GM12878 (cell line): Measurements from ENCODE around the gene POLR3E. TPM values are rescaled to one million over a fixed set of nuclear protein-coding genes. Genes with fewer than 3 reads are reported as not detected.
A peak's percentile ranks its signal among the peaks of the same experiment; 100 is the strongest.

Experiments used
- ATAC-seq: fragments of 200-7000 bp; cut with Tn5 transposase; 3 replicates; pipeline ENCODE4 v1.9.1; 2020; ENCODE audit warnings: mild to moderate bottlenecking, moderate library complexity
- BruUV-seq: library from RNA; stranded (reverse); fragments of 400-500 nt; replicated peaks from 2 replicates; lab custom pipeline; 2021; lab: Mats Ljungman, UMichigan
- CTCF ChIA-PET: fragments of 300-600 bp; sonication (Branson Sonifier 250); formaldehyde crosslinking; extraction: SDS; loops from one replicate; lab custom pipeline; 2021; ENCODE audit warnings: inconsistent platforms; lab: Yijun Ruan, JAX
- POLR2A ChIA-PET: fragments of 350-600 bp; formaldehyde crosslinking; extraction: SDS; loops from one replicate; lab custom pipeline; 2021; ENCODE audit warnings: inconsistent platforms; lab: Charles Lee
- RAD21 ChIA-PET: fragments of 300-600 bp; sonication (Branson Sonifier 250); formaldehyde crosslinking; loops from one replicate; lab custom pipeline; 2023; ENCODE audit warnings: antibody characterized with exemption; ENCODE audit not compliant: unreplicated experiment; lab: Charles Lee
- SMC1A ChIA-PET: fragments of 300-600 bp; sonication (Branson Sonifier 250); formaldehyde crosslinking; loops from one replicate; lab custom pipeline; 2023; ENCODE audit not compliant: unreplicated experiment, uncharacterized antibody; lab: Charles Lee
- DNase-seq: peaks from one replicate; pipeline ENCODE4 v3.0.0-alpha.2; 2011; ENCODE audit warnings: low read depth, low spot score
- FAIRE-seq: peaks from 3 replicates; lab custom pipeline; 2011; peaks lifted over from hg19 to GRCh38; lab: Jason Lieb, UNC
- H2AFZ ChIP-seq: 2 replicates; pipeline ENCODE4 v1.6.0; 2011; ENCODE audit warnings: low read depth, low read length, control low read depth; ENCODE audit not compliant: control insufficient read depth
- H3K27ac ChIP-seq: 2 replicates; pipeline ENCODE4 v1.5.1; 2011; ENCODE audit warnings: control low read depth; ENCODE audit not compliant: control insufficient read depth, insufficient read depth
- H3K27me3 ChIP-seq, 2 experiments: replicated peaks in 1 of 2; 2 replicates each; pipeline versions ENCODE4 v1.6.0 to v1.6.1; 2011; ENCODE audit warnings: low read length in 1 of 2; ENCODE audit not compliant: control insufficient read depth in 2 of 2, insufficient read depth in 2 of 2
- H3K36me3 ChIP-seq, 2 experiments: 2 replicates each; pipeline ENCODE4 v1.5.1; 2011; ENCODE audit warnings: low read length in 1 of 2; ENCODE audit not compliant: control insufficient read depth in 2 of 2, insufficient read depth in 2 of 2
- H3K4me1 ChIP-seq: 2 replicates; pipeline ENCODE4 v1.6.1; 2011; ENCODE audit warnings: mild to moderate bottlenecking, low read length, moderate library complexity, mixed read lengths; ENCODE audit not compliant: control insufficient read depth, insufficient read depth
- H3K4me2 ChIP-seq: 2 replicates; pipeline ENCODE4 v1.6.0; 2011; ENCODE audit warnings: control low read depth; ENCODE audit not compliant: control insufficient read depth, insufficient read depth
- H3K4me3 ChIP-seq: fragments of 200-600 bp; sonication (generic); 2 replicates; pipeline ENCODE4 v1.5.1; 2016
- H3K79me2 ChIP-seq: 2 replicates; pipeline ENCODE4 v1.6.0; 2011; ENCODE audit warnings: low read length; ENCODE audit not compliant: control insufficient read depth, insufficient read depth
- H3K9ac ChIP-seq: 2 replicates; pipeline ENCODE4 v1.8.0; 2011; ENCODE audit warnings: low read length, control low read depth, mixed read lengths; ENCODE audit not compliant: control insufficient read depth, insufficient read depth
- H3K9me3 ChIP-seq: replicated peaks from 3 replicates; pipeline ENCODE4 v1.5.1; 2011; ENCODE audit warnings: mild to moderate bottlenecking, low read length; ENCODE audit not compliant: control insufficient read depth, insufficient read depth
- H4K20me1 ChIP-seq: 2 replicates; pipeline ENCODE4 v1.6.0; 2011; ENCODE audit not compliant: control insufficient read depth, insufficient read depth
- BMI1 ChIP-seq: fragments of 450-650 bp; IDR thresholded peaks from 2 replicates; pipeline ENCODE4 v1.6.1; 2016; ENCODE audit warnings: mild to moderate bottlenecking, moderate library complexity, borderline replicate concordance
- CBX5 ChIP-seq: sonication (generic); IDR thresholded peaks from 2 replicates; pipeline ENCODE4 v1.6.1; 2016; ENCODE audit warnings: low read depth, moderate library complexity, mild to moderate bottlenecking, inconsistent platforms
- CTCF ChIP-seq, 3 experiments: IDR thresholded peaks in 2 of 3; conservative IDR thresholded peaks in 1 of 3; 2 replicates each; pipeline ENCODE4 v1.5.1; 2011; ENCODE audit warnings: low read depth in 3 of 3, low read length in 3 of 3, mild to moderate bottlenecking in 3 of 3, control low read depth in 2 of 3, moderate library complexity in 2 of 3, inconsistent platforms in 1 of 3, mixed read lengths in 1 of 3; ENCODE audit not compliant: control insufficient read depth in 2 of 3, insufficient read depth in 1 of 3; ENCODE audit errors: extremely low read depth in 1 of 3
- JUNB ChIP-seq: IDR thresholded peaks from 2 replicates; pipeline ENCODE4 v1.6.1; 2016; ENCODE audit warnings: antibody characterized with exemption, mild to moderate bottlenecking
- JUND ChIP-seq: IDR thresholded peaks from 2 replicates; pipeline ENCODE4 v1.6.1; 2012; ENCODE audit warnings: low read depth, mild to moderate bottlenecking, low read length, improper control_type of control experiment, moderate library complexity
- RAD21 ChIP-seq: IDR thresholded peaks from 2 replicates; pipeline ENCODE4 v1.6.1; 2011; ENCODE audit warnings: mild to moderate bottlenecking, low read depth, low read length, moderate library complexity; ENCODE audit not compliant: insufficient read depth
- RUNX3 ChIP-seq: IDR thresholded peaks from 2 replicates; pipeline ENCODE4 v1.6.1; 2012; ENCODE audit warnings: low read length, inconsistent platforms
- SMC3 ChIP-seq: IDR thresholded peaks from 2 replicates; pipeline ENCODE4 v1.6.1; 2011; ENCODE audit warnings: low read length, improper control_type of control experiment, borderline replicate concordance
- YY1 ChIP-seq: IDR thresholded peaks from 2 replicates; pipeline ENCODE4 v1.6.1; 2011; ENCODE audit warnings: low read depth, mild to moderate bottlenecking, low read length
- WGBS: methylation state at CpG from one replicate; pipeline ENCODE4 v1.1.6; 2016; ENCODE audit warnings: low lambda C conversion rate; ENCODE audit not compliant: insufficient replicate concordance, insufficient coverage; ENCODE audit errors: missing lambda C conversion rate; 5-methylcytosine and 5-hydroxymethylcytosine counted together
- in situ Hi-C: fragments of 300-500 bp; cut with MboI; formaldehyde crosslinking; loops from 9 replicates; pipeline ENCODE4 v1.14.3; 2018; ENCODE audit warnings: mixed read lengths
- intact Hi-C: fragments of 100-400 bp; cut with micrococcal nuclease; formaldehyde crosslinking; loops from one replicate; pipeline ENCODE4 v1.14.2; 2022; ENCODE audit not compliant: unreplicated experiment
- polyA plus RNA-seq, 11 experiments: library from polyadenylated mRNA; depleted of rRNA in 4 of 11; unstranded in 6 of 11; stranded (reverse) in 5 of 11; fragments of >200 nt; fragmentation: Nextera tagmentation in 4 of 11; fragmentation: Illumina TruSeq in 1 of 11; extraction: Ambion mirVana in 4 of 11; extraction: Trizol in 1 of 11; gene quantifications; 1 replicate in 1 of 11; 2 replicates in 10 of 11; pipeline versions ENCODE4 v1.2.1 to v1.2.3, GENCODE V29; 2011 to 2016; ENCODE audit warnings: inconsistent platforms in 2 of 11, missing spikeins in 2 of 11, low read depth in 1 of 11
- total RNA-seq, 4 experiments: library from RNA; depleted of rRNA in 3 of 4; stranded (reverse); fragments of >200 nt in 3 of 4; fragmentation: Illumina TruSeq in 1 of 4; extraction: Trizol in 1 of 4; gene quantifications; 2 replicates each; pipeline versions ENCODE4 v1.2.1 to v1.2.3, GENCODE V29; 2013 to 2021

Gene POLR3E
- total and polyA plus RNA-seq, 10 of the 15 experiments (the other 5 are each of a cell fraction or from before 2014, with no cell fraction given): 11.1 to 79.5 (median 39.7) TPM

GRCh38 chr16:22317625-22318024 is 20.4 kb downstream of the POLR3E start (continued):
- no peak for TF ChIP-seq JUNB

- Histone ChIP-seq H3K79me2 (0 out of 2 replicates have a peak, but pooled peaks cover 2% of the 10 kb centered on the region), H3K27ac (no peak overlapping the region), H3K27me3 (no peaks in the 10 kb centered on the region), H3K36me3 (peaks cover 29 to 41% of the 10 kb centered on the region in 2 experiments), H3K9ac (no peak overlapping the region), H3K4me1 (no peaks in the 10 kb centered on the region), H3K4me3 (no peak overlapping the region), H2AFZ (no peak overlapping the region), H4K20me1 (no peaks in the 10 kb centered on the region), H3K9me3 (no peaks in the 10 kb centered on the region), H3K4me2 (no peak overlapping the region)
- CTCF ChIA-PET: interaction anchor here (0.5 to 3.9 kb wide), 14 partner anchors 10 to 1025 kb away, joined by 3 to 20 read pairs (median 4); no protein-coding TSS in a partner anchor
- intact Hi-C loops: no loop called here
- POLR2A ChIA-PET: interaction anchor here (0.6 kb wide), 1 partner anchor 30 kb away, joined by 5 read pairs; no protein-coding TSS in a partner anchor
- ATAC-seq (peak; percentile 58), DNase-seq (no peak), FAIRE-seq (no peak)
- WGBS: 87% methylated on average over 18 of the region's 18 CpGs
- in situ Hi-C loops: loop anchor here (25.0 kb wide), 1 partner anchor 243 kb away; no protein-coding TSS in a partner anchor
- TF ChIP-seq YY1: peak; percentile 14; the same call in 1 of the 2 replicates
- TF ChIP-seq JUND: no peak
- peak; percentile 59 for TF ChIP-seq RAD21
- no peak for TF ChIP-seq CBX5
- TF ChIP-seq SMC3: peak; percentile 33; the same call in 1 of the 2 replicates
- peak; percentile 60 to 71 (median 61) for TF ChIP-seq CTCF (IDR thresholded peaks at IDR 0.05 in 2 of 3, conservative IDR thresholded peaks at IDR 0.05 in 1 of 3; ENCODE audit: control insufficient read depth in 2 of 3, extremely low read depth in 1 of 3, insufficient read depth in 1 of 3, low read depth in 3 of 3, low read length in 3 of 3)
- no peak for TF ChIP-seq BMI1
- TF ChIP-seq RUNX3: 0 out of 2 replicates have a peak, but pooled peaks have one; percentile 17
- no TSS peak for BruUV-seq
- RAD21 ChIA-PET: interaction anchor here (1.5 to 1.6 kb wide), 3 partner anchors 35 to 1130 kb away, joined by 3 to 7 read pairs (median 4); no protein-coding TSS in a partner anchor
- SMC1A ChIA-PET: interaction anchor here (0.5 to 1.2 kb wide), 3 partner anchors 36 to 1132 kb away, joined by 3 read pairs; no protein-coding TSS in a partner anchor
Observed at GRCh38 chr16:22318690-22319358, 21.6 kb downstream of the POLR3E start.
